Fibroblast of skin of abdomen (primary cell): ENCODE measurements around the gene CLIC5.

Experiments
- DNase-seq: peaks from one replicate; pipeline ENCODE4 v3.0.0-alpha.2; 2013

The CLIC5 gene

DNA sequence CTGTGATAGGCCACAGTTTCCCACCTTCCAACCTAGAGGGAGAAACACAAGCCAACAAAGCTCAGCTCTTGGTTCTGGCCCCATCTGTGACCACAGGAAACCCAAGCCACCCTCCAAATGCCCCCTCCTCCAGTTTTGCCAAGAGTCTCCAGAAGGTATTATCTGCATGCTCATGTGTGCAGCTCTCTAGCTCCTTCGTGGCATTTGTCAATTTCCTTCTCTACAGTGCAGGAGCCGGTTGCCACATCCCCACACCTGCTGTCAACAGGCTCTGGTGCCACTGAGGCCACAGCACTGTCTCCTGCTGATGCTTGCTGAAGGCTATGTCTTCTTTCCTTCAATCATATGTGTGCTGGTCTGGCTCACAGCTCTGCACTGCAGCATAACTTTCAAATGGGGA lies 177.2 kb downstream of the CLIC5 start:
- no peak for DNase-seq

DNA sequence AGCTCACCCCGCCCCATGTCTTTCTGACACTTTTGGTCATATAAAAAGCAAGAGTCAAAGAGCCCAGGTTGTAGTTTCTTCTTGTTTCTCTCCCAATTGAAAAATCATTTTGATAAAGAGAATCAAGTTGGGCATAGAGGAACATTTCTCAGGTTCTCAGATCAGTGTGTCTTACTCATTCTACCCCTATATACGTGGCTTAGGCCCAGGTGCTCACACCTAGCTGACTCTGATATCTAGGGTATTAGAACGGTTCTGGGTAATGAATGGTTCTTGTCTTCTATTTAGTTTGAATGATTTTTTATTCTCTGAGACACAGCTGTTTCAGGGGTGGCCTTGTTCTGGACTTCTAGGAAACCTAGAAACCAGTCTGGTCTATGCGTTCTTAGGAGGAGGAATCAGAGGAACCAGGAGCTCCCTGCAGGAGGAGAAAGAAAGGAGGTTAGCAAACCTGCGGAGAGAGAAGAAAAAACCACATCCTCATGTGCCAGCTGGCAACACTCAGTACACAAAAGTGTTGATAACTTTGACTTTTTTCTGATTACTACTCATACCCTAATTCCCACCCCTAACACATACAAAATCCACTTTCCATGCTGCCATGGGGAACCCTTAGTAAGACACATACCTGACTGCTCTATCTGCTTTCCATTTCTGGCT lies 178.0 kb downstream of the CLIC5 start:
- DNase-seq: no peak

DNA sequence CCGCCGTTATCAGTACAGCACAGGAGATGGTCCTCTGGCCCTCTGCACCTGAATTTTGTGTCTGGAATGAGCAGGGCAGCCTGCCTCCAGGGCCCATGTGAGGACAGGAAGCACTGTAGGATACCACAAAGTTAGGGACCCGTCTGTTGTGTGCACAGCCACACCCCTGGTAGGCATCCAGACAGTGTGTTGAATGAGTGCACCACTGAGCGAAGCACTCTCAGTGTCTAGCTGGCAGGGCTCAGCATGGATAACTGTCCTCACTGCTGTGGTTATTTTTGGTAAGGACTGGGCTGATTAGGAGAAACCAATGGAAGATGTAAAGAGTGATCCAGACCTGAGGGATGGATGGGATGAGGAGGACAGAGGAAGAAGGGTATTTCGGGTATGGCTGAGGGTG lies 178.7 kb downstream of the CLIC5 start:
- DNase-seq: no peak

DNA sequence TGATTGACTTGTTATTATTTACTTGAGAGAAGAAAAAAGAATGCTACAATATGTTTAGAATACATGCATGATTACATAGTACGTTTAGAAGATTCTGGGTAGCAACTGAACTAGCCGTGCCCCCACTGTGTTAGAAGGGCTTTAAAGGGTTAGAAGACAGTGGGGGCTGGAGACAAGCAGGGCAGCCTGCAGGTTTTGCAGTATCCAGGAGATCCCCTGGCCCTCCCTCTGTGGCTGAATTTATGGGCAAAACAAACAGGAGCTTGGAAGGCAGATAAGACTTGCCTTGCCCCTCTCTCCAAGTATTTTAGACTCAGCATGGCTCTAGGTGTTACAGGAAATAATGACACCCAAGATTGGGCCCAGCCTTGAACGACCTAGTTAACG lies 179.2 kb downstream of the CLIC5 start:
- no peak for DNase-seq

DNA sequence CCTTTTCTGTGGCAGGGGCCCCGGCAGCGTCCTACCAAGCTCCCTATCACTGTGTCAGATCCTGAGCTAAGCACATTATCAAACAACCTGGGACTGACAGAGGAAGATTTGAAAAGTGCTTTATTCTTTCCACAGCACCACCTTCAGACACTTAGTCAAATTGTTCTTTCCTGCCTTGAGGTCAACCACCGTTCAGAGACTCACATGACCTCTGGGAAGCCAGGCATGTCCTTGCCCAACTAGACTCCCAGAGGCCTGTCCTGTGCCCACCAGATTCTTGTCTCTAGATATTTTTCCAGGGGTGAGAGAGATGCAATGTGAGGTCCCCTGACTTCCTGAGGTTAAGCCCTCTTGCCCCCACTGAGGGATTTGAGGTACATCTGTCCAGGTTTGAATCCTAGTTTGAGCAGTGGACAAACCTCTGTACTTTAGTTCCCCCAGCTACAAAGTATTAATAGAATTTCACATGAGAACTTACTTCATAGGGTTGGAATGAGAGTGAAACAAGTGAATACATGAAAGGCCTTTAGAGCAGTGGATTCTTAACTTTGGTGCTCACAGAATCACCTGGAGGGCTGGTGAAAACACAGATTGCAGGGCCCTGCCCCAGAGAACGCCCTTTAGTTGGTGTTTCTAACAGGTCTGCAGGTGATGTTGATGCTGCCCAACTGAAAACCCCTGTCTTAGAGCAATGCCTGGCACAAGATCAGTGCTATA lies 179.8 kb downstream of the CLIC5 start:
- no peak for DNase-seq

DNA sequence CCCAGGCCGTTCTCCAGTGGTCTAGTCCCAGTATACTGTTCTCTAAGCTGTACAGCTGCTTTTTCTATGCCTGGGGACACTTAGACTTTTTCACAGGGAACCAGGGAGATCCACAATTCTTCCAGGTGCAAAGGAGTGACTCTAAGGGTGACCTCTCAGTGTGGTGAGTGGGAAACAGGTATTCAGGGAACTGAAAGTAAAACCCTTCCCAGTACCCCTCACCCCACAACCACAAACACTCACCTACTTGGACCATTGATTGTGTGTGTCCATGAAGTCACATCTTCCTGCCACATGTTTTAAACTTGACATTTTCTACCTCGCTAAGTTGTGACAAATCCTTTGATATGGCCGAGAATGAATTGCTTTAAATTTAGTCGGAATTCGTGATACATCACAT lies 183.6 kb downstream of the CLIC5 start:
- no peak for DNase-seq
